ENCODE measurements around the gene RAB11A. TPM values are rescaled to one million over a fixed set of nuclear protein-coding genes. Genes with fewer than 3 reads are reported as not detected.
"Not testable (repeated sequence)": the region's sequence is repeated elsewhere in the genome, so short reads cannot be mapped to it uniquely, and the experiment has no call there.

The RAB11A gene
- total RNA-seq, 1 donor from 2014 or later: 247 TPM

GRCh38 chr15:65870889-65871533 is 1.7 kb downstream of the RAB11A start:
- Histone ChIP-seq H2AFZ (ENCODE audit: low read depth, low read length) (peak overlapping the region; percentile 99), H3K27ac (ENCODE audit: low read depth, low read length) (peak overlapping the region; percentile 92), H3K36me3 (ENCODE audit: insufficient read depth, low read length) (no peaks in the 10 kb centered on the region), H3K4me2 (ENCODE audit: low read length) (peak overlapping the region; percentile 90), H3K4me3 (ENCODE audit: insufficient read depth, low read depth, low read length) (peak overlapping the region; percentile 96), H3K27me3 (ENCODE audit: insufficient read depth, low read length) (no peaks in the 10 kb centered on the region), H3K79me2 (ENCODE audit: insufficient read depth, low read length) (peaks cover 68% of the 10 kb centered on the region), H4K20me1 (ENCODE audit: insufficient read depth, low read length) (peaks cover 46% of the 10 kb centered on the region), H3K4me1 (ENCODE audit: insufficient read depth, low read length) (no peaks in the 10 kb centered on the region), H3K9me3 (ENCODE audit: insufficient read depth, low read depth, low read length) (no peaks in the 10 kb centered on the region), H3K9ac (ENCODE audit: low read length) (peak overlapping the region; percentile 97)
- H3K27me3 Mint-ChIP-seq (ENCODE audit: low read depth, unreplicated experiment): no peaks in the 10 kb centered on the region
- peak overlapping the region; percentile 98 for H3K4me3 Mint-ChIP-seq (ENCODE audit: unreplicated experiment)
- DNase-seq (ENCODE audit: low read depth): peak; percentile 64
- H3K27ac Mint-ChIP-seq (ENCODE audit: unreplicated experiment): peak overlapping the region; percentile 97
- H3K9me3 Mint-ChIP-seq (ENCODE audit: unreplicated experiment): no peaks in the 10 kb centered on the region
- no peak for FAIRE-seq
- TF ChIP-seq CTCF (IDR thresholded peaks at IDR 0.05; ENCODE audit: insufficient read depth, low read depth, low read length): no peak
- TF ChIP-seq EZH2 (IDR thresholded peaks at IDR 0.05; ENCODE audit: insufficient read depth, low read length): no peak
- H3K36me3 Mint-ChIP-seq (ENCODE audit: low read depth, unreplicated experiment): no peaks in the 10 kb centered on the region
- peaks cover 17% of the 10 kb centered on the region for H3K4me1 Mint-ChIP-seq (ENCODE audit: low read depth, unreplicated experiment)

GRCh38 chr15:65871886-65872285 is 2.6 kb downstream of the RAB11A start:
- FAIRE-seq: not testable (repeated sequence)
- peak overlapping the region; percentile 98 for H3K4me3 Mint-ChIP-seq (ENCODE audit: unreplicated experiment)

GRCh38 chr15:65872596-65872995 is 3.3 kb downstream of the RAB11A start:
- Histone ChIP-seq H3K79me2 (ENCODE audit: insufficient read depth, low read length) (peaks cover 84% of the 10 kb centered on the region), H4K20me1 (ENCODE audit: insufficient read depth, low read length) (peaks cover 61% of the 10 kb centered on the region), H3K4me2 (ENCODE audit: low read length) (peak overlapping the region; percentile 34)
- not testable (repeated sequence) for H3K36me3 ChIP-seq (ENCODE audit: insufficient read depth, low read length); H3K4me3 ChIP-seq (ENCODE audit: insufficient read depth, low read depth, low read length); H2AFZ ChIP-seq (ENCODE audit: low read depth, low read length); H3K27ac ChIP-seq (ENCODE audit: low read depth, low read length); FAIRE-seq; H3K9me3 ChIP-seq (ENCODE audit: insufficient read depth, low read depth, low read length); H3K27me3 Mint-ChIP-seq (ENCODE audit: low read depth, unreplicated experiment); H3K9ac ChIP-seq (ENCODE audit: low read length); H3K27me3 ChIP-seq (ENCODE audit: insufficient read depth, low read length); H3K9me3 Mint-ChIP-seq (ENCODE audit: unreplicated experiment); H3K4me1 ChIP-seq (ENCODE audit: insufficient read depth, low read length); H3K36me3 Mint-ChIP-seq (ENCODE audit: low read depth, unreplicated experiment)
- peak overlapping the region; percentile 61 for H3K4me3 Mint-ChIP-seq (ENCODE audit: unreplicated experiment)
- DNase-seq (ENCODE audit: low read depth): peak; percentile 22
- H3K4me1 Mint-ChIP-seq (ENCODE audit: low read depth, unreplicated experiment): peaks cover 17% of the 10 kb centered on the region
- H3K27ac Mint-ChIP-seq (ENCODE audit: unreplicated experiment): peak overlapping the region; percentile 87

More at GRCh38 chr15:65871886-65872285, 2.6 kb downstream of the RAB11A start:
- not testable (repeated sequence) for H2AFZ ChIP-seq (ENCODE audit: low read depth, low read length); H3K4me3 ChIP-seq (ENCODE audit: insufficient read depth, low read depth, low read length); H3K27ac ChIP-seq (ENCODE audit: low read depth, low read length); DNase-seq (ENCODE audit: low read depth); H3K27ac Mint-ChIP-seq (ENCODE audit: unreplicated experiment); H3K27me3 ChIP-seq (ENCODE audit: insufficient read depth, low read length); H3K36me3 Mint-ChIP-seq (ENCODE audit: low read depth, unreplicated experiment); H3K4me1 ChIP-seq (ENCODE audit: insufficient read depth, low read length); H3K36me3 ChIP-seq (ENCODE audit: insufficient read depth, low read length); H3K9me3 ChIP-seq (ENCODE audit: insufficient read depth, low read depth, low read length); H3K9ac ChIP-seq (ENCODE audit: low read length); H3K27me3 Mint-ChIP-seq (ENCODE audit: low read depth, unreplicated experiment); H3K9me3 Mint-ChIP-seq (ENCODE audit: unreplicated experiment)
- peak overlapping the region; percentile 90 for H3K4me2 ChIP-seq (ENCODE audit: low read length)
- peaks cover 17% of the 10 kb centered on the region for H3K4me1 Mint-ChIP-seq (ENCODE audit: low read depth, unreplicated experiment)
- H4K20me1 ChIP-seq (ENCODE audit: insufficient read depth, low read length): peaks cover 54% of the 10 kb centered on the region
- peaks cover 76% of the 10 kb centered on the region for H3K79me2 ChIP-seq (ENCODE audit: insufficient read depth, low read length)

Data from astrocyte (in vitro differentiated cells and primary cell).